ENCODE results near the gene LRCH4. TPM values are rescaled to one million over a fixed set of nuclear protein-coding genes. Genes with fewer than 3 reads are reported as not detected.

The LRCH4 gene
- polyA plus RNA-seq, 1 donor (not counting 4 experiments of a cell fraction or from before 2014, with no cell fraction given): 4.9 TPM

DNA sequence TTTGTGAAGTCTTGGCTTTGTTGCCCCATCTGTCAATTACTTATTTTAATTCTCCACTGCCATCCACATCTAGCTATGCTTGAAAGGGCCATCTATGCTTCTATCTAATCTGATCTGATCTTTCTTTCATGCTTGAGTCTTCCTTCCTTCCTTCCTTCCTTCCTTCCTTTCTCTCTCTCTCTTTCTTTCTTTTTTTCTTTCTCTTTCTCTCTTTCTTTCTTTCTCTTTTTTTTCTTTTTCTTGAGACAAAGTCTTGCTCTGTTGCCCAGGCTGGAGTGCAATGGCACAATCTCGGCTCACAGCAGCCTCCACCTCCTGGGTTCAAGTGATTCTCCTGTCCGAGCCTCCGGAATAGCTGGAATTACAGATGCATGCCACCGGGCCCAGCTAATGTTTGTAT, 44.1 kb upstream of the LRCH4 start:
- Histone ChIP-seq H2AFZ (ENCODE audit: control insufficient read depth, low read length) (no peak overlapping the region), H3K36me3 (ENCODE audit: control insufficient read depth in 2 of 2, extremely low read depth in 1 of 2, insufficient read depth in 2 of 2, low read length in 2 of 2) (no peaks in the 10 kb centered on the region), H3K27me3 (ENCODE audit: control insufficient read depth, extremely low read depth, insufficient read depth, low read length) (peaks cover 10% of the 10 kb centered on the region), H3K27ac (ENCODE audit: control insufficient read depth, insufficient read depth, low read length) (no peak overlapping the region), H3K4me3 (ENCODE audit: control insufficient read depth in 2 of 3, extremely low read depth in 1 of 3, insufficient read depth in 2 of 3, low read depth in 1 of 3, low read length in 3 of 3) (no peak overlapping the region), H4K20me1 (ENCODE audit: control insufficient read depth, extremely low read depth, insufficient read depth, low read length) (no peaks in the 10 kb centered on the region), H3K4me1 (ENCODE audit: control insufficient read depth, extremely low read depth, insufficient read depth, low read length) (peaks cover 12% of the 10 kb centered on the region), H3K79me2 (ENCODE audit: control insufficient read depth, insufficient read depth, low read length) (no peaks in the 10 kb centered on the region), H3K9me1 (ENCODE audit: control insufficient read depth, extremely low read depth, insufficient read depth, low read length) (no peaks in the 10 kb centered on the region), H3K9me3 (ENCODE audit: control insufficient read depth, low read depth, low read length) (no peaks in the 10 kb centered on the region), H3K9ac (ENCODE audit: control insufficient read depth, extremely low read depth, insufficient read depth, low read length) (no peak overlapping the region), H3K4me2 (ENCODE audit: control insufficient read depth, extremely low read depth, insufficient read depth, low read depth, low read length) (no peak overlapping the region)
- dilution Hi-C loops (cut with MboI; ENCODE audit: extremely low pct_ligation_motif_present, low sequenced_read_pairs): no loop called here
- no peak for FAIRE-seq
- TF ChIP-seq, protein P1, sequence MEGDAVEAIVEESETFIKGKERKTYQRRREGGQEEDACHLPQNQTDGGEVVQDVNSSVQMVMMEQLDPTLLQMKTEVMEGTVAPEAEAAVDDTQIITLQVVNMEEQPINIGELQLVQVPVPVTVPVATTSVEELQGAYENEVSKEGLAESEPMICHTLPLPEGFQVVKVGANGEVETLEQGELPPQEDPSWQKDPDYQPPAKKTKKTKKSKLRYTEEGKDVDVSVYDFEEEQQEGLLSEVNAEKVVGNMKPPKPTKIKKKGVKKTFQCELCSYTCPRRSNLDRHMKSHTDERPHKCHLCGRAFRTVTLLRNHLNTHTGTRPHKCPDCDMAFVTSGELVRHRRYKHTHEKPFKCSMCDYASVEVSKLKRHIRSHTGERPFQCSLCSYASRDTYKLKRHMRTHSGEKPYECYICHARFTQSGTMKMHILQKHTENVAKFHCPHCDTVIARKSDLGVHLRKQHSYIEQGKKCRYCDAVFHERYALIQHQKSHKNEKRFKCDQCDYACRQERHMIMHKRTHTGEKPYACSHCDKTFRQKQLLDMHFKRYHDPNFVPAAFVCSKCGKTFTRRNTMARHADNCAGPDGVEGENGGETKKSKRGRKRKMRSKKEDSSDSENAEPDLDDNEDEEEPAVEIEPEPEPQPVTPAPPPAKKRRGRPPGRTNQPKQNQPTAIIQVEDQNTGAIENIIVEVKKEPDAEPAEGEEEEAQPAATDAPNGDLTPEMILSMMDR (optimal IDR thresholded peaks at IDR 0.05 in 1 of 3, IDR thresholded peaks at IDR 0.05 in 1 of 3, conservative IDR thresholded peaks at IDR 0.05 in 1 of 3; ENCODE audit: extremely low read depth in 1 of 3, insufficient read depth in 2 of 3, low read length in 3 of 3): no peak
- TF ChIP-seq EZH2 (IDR thresholded peaks at IDR 0.05; ENCODE audit: low read length): no peak
- DNase-seq (ENCODE audit: low read depth, low spot score): no peak

DNA sequence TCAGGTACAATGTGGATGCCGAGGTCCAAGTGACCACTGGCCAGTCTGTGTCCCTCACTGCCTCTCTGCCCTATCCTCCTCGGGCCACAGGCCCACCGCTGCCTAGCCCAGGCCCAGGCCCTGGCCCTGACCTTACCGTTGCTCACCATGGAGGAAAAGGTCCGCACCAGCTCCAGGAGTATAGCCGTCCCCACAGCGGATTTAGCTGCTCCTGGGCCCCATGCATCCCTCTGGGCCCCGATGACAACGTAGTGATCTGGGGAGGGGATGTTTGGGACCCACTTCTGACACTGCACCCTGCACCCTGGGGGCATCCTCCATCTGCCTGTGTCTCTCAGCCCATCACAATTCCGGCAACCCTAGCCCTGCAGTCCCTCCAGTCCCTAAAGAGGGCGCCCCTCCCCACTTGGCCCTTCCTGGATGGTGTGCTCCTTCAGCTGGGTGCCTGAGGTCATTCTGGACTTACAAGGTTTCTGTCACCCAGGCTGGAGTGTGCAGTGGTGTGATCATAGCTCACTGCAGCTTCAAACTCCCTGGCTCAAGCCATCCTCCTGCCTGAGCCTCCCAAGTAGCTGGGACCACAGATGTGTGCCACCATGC, 43.3 kb upstream of the LRCH4 start:
- Histone ChIP-seq H3K79me2 (ENCODE audit: control insufficient read depth, insufficient read depth, low read length) (no peaks in the 10 kb centered on the region), H3K9me3 (ENCODE audit: control insufficient read depth, low read depth, low read length) (no peaks in the 10 kb centered on the region), H3K27me3 (ENCODE audit: control insufficient read depth, extremely low read depth, insufficient read depth, low read length) (peaks cover 10% of the 10 kb centered on the region), H3K4me1 (ENCODE audit: control insufficient read depth, extremely low read depth, insufficient read depth, low read length) (peaks cover 12% of the 10 kb centered on the region), H3K9me1 (ENCODE audit: control insufficient read depth, extremely low read depth, insufficient read depth, low read length) (no peaks in the 10 kb centered on the region), H4K20me1 (ENCODE audit: control insufficient read depth, extremely low read depth, insufficient read depth, low read length) (no peaks in the 10 kb centered on the region), H3K27ac (ENCODE audit: control insufficient read depth, insufficient read depth, low read length) (no peak overlapping the region), H2AFZ (ENCODE audit: control insufficient read depth, low read length) (no peak overlapping the region), H3K9ac (ENCODE audit: control insufficient read depth, extremely low read depth, insufficient read depth, low read length) (no peak overlapping the region), H3K36me3 (ENCODE audit: control insufficient read depth in 2 of 2, extremely low read depth in 1 of 2, insufficient read depth in 2 of 2, low read length in 2 of 2) (no peaks in the 10 kb centered on the region), H3K4me3 (ENCODE audit: control insufficient read depth in 2 of 3, extremely low read depth in 1 of 3, insufficient read depth in 2 of 3, low read depth in 1 of 3, low read length in 3 of 3) (no peak overlapping the region), H3K4me2 (ENCODE audit: control insufficient read depth, extremely low read depth, insufficient read depth, low read depth, low read length) (no peak overlapping the region)
- TF ChIP-seq, protein P1 (optimal IDR thresholded peaks at IDR 0.05 in 1 of 3, IDR thresholded peaks at IDR 0.05 in 1 of 3, conservative IDR thresholded peaks at IDR 0.05 in 1 of 3; ENCODE audit: extremely low read depth in 1 of 3, insufficient read depth in 2 of 3, low read length in 3 of 3): peak; percentile 35 to 61 (median 38)
- TF ChIP-seq EZH2 (IDR thresholded peaks at IDR 0.05; ENCODE audit: low read length): no peak
- no peak for DNase-seq (ENCODE audit: low read depth, low spot score)
- FAIRE-seq: no peak
- dilution Hi-C loops (cut with MboI; ENCODE audit: extremely low pct_ligation_motif_present, low sequenced_read_pairs): no loop called here

Measured in keratinocyte (primary cell).